Vagina (tissue), 2 donors: ENCODE data around the gene DMAC1. TPM values are rescaled to one million over a fixed set of nuclear protein-coding genes. Genes with fewer than 3 reads are reported as not detected.

Source experiments
- DNase-seq, 2 donors: peaks; one replicate each; pipeline ENCODE4 v3.0.0-alpha.2; 2017; ENCODE audit errors: extremely low spot score in 2 of 2
- H3K27ac ChIP-seq: fragments of 200-600 bp; sonication (generic); one replicate; pipeline ENCODE4 v1.5.1; 2019
- H3K27me3 ChIP-seq: fragments of 200-600 bp; sonication (generic); one replicate; pipeline ENCODE4 v1.5.1; 2019
- H3K36me3 ChIP-seq, 2 donors: fragments of 200-600 bp; sonication (generic); one replicate each; pipeline ENCODE4 v1.5.1; 2017 to 2019
- H3K4me1 ChIP-seq: fragments of 200-600 bp; sonication (generic); one replicate; pipeline ENCODE4 v1.5.1; 2019
- H3K4me3 ChIP-seq, 2 donors: fragments of 200-600 bp; sonication (generic); 1 replicate in 1 of 2; 2 replicates in 1 of 2; pipeline ENCODE4 v1.5.1; 2016 to 2019
- H3K9me3 ChIP-seq: fragments of 200-600 bp; sonication (generic); one replicate; pipeline ENCODE4 v1.5.1; 2019
- POLR2A ChIP-seq, 2 donors: fragments of 450-650 bp; IDR thresholded peaks; one replicate each; pipeline ENCODE4 v1.6.1; 2017; ENCODE audit warnings: antibody characterized with exemption in 2 of 2, mild to moderate bottlenecking in 2 of 2, moderate library complexity in 2 of 2
- POLR2AphosphoS5 ChIP-seq, 2 donors: sonication (generic); formaldehyde crosslinking; IDR thresholded peaks; one replicate each; pipeline ENCODE4 v1.9.0; 2017; ENCODE audit warnings: antibody characterized with exemption in 2 of 2, mild to moderate bottlenecking in 2 of 2, low read depth in 1 of 2; ENCODE audit not compliant: insufficient read depth in 1 of 2
- intact Hi-C: fragments of 100-400 bp; cut with DNase I; formaldehyde crosslinking; loops from one replicate; pipeline ENCODE4 v1.15.1; 2023
- total RNA-seq: library from RNA; depleted of rRNA; stranded (reverse); fragments of >200 nt; gene quantifications from one replicate; pipeline ENCODE4 v1.2.3, GENCODE V29; 2016
- TF ChIP-seq, protein P1 (sequence below), 3 experiments: fragments of 450-650 bp in 2 of 3; fragments of 200-600 bp in 1 of 3; sonication (generic) in 1 of 3; IDR thresholded peaks; one replicate each; pipeline ENCODE4 v1.5.1; 2017 to 2019; ENCODE audit warnings: antibody characterized with exemption in 3 of 3, mild to moderate bottlenecking in 2 of 3, moderate library complexity in 2 of 3

Gene DMAC1
- total RNA-seq, 1 donor from 2014 or later, result 12.3 TPM

DNA sequence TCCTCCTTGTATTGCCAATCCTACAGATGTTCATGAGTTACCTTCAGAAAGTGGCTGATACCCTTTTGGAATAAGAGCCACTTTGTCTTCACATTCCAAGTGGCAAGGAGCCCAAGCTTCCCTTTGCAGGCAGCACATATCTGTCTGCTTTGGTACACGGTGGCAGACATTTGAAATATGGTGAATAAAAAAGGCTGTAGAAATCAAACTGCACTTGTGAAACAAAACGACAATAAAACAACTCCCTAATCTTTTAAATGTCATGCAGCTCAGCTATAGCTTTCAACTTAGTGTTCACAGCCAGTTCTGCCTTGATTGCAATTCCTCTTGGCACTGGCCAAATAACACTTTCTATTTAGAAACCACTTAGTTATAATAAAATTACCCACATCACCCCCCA lies 35.0 kb upstream of the DMAC1 start:
- Histone ChIP-seq H3K9me3 (no peaks in the 10 kb centered on the region), H3K27ac (no peak overlapping the region), H3K27me3 (no peaks in the 10 kb centered on the region), H3K36me3 (no peaks in the 10 kb centered on the region), H3K4me3 (no peak overlapping the region), H3K4me1 (no peaks in the 10 kb centered on the region)
- TF ChIP-seq, protein P1, sequence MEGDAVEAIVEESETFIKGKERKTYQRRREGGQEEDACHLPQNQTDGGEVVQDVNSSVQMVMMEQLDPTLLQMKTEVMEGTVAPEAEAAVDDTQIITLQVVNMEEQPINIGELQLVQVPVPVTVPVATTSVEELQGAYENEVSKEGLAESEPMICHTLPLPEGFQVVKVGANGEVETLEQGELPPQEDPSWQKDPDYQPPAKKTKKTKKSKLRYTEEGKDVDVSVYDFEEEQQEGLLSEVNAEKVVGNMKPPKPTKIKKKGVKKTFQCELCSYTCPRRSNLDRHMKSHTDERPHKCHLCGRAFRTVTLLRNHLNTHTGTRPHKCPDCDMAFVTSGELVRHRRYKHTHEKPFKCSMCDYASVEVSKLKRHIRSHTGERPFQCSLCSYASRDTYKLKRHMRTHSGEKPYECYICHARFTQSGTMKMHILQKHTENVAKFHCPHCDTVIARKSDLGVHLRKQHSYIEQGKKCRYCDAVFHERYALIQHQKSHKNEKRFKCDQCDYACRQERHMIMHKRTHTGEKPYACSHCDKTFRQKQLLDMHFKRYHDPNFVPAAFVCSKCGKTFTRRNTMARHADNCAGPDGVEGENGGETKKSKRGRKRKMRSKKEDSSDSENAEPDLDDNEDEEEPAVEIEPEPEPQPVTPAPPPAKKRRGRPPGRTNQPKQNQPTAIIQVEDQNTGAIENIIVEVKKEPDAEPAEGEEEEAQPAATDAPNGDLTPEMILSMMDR (IDR thresholded peaks at IDR 0.05), result no peak
- TF ChIP-seq POLR2A (IDR thresholded peaks at IDR 0.05) (no peak), POLR2AphosphoS5 (IDR thresholded peaks at IDR 0.05; ENCODE audit: insufficient read depth in 1 of 2, low read depth in 1 of 2) (no peak)
- intact Hi-C loops, result no loop called here
- no peak for DNase-seq

DNA sequence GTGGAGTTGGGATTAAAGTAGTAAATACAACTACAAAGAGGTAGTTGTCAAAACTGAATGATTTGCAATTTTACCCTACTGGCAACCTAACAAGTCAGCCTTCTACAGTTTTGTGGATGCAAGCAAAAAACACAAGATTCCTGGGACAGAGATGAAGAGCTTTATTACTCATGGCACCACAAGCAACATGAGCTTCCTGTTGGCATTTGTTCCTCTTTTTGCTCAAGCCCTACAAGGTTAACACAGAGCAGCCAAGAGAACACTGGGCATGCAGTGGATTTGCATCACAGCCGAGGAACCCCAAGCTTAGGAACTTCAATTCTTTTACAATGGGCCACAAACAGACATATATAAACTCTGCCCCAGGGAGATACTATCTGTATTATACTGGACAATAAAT lies 28.8 kb upstream of the DMAC1 start:
- no peak for DNase-seq
- intact Hi-C loops, result no loop called here
- Histone ChIP-seq H3K36me3 (no peaks in the 10 kb centered on the region), H3K27ac (no peak overlapping the region), H3K9me3 (no peaks in the 10 kb centered on the region), H3K4me3 (no peak overlapping the region), H3K27me3 (no peaks in the 10 kb centered on the region), H3K4me1 (no peaks in the 10 kb centered on the region)
- TF ChIP-seq, protein P1 (IDR thresholded peaks at IDR 0.05), result no peak
- TF ChIP-seq POLR2A (IDR thresholded peaks at IDR 0.05) (no peak), POLR2AphosphoS5 (IDR thresholded peaks at IDR 0.05; ENCODE audit: insufficient read depth in 1 of 2, low read depth in 1 of 2) (no peak)

DNA sequence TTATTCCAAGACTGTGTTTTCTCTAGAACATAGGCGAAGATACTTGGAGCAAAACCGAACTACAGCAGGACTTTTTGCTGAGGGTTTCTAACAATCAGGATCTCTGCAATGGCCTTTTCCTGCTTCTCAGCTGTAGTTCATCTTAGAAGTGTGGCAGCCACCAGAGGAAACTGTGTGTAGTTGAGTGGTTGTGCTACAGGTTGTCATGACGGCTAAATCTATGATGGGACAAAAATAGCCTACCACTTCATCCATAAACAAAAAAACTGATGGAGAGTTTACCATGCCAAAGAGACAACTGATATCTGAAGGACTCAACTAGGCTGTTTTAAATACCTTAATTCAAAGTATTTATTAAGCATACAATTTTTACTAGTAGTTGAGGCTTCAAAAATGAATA lies 28.2 kb upstream of the DMAC1 start:
- Histone ChIP-seq H3K36me3 (no peaks in the 10 kb centered on the region), H3K27ac (no peak overlapping the region), H3K27me3 (no peaks in the 10 kb centered on the region), H3K4me3 (no peak overlapping the region), H3K4me1 (no peaks in the 10 kb centered on the region), H3K9me3 (no peaks in the 10 kb centered on the region)
- intact Hi-C loops, result no loop called here
- TF ChIP-seq POLR2AphosphoS5 (IDR thresholded peaks at IDR 0.05; ENCODE audit: insufficient read depth in 1 of 2, low read depth in 1 of 2) (no peak), POLR2A (IDR thresholded peaks at IDR 0.05) (no peak)
- DNase-seq, result no peak

DNA sequence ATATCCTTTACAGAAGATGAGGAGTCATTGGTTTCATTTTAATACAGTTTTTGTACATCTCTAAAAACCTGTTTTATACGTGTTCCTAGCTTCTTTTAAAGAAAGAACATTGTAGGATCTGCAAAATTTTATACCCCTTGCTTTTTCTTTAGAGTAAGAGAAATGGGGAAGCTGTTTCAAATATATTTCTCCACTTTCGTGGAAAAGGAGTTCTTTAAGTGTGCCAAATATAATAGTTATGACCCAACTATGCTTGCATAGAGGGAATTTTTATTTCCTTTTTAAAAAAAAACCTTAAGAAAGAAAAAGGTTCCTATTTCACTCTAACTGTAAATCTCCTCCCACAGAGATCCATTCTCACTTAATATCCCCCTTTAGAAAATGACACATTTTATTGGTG lies 27.5 kb upstream of the DMAC1 start:
- TF ChIP-seq POLR2AphosphoS5 (IDR thresholded peaks at IDR 0.05; ENCODE audit: insufficient read depth in 1 of 2, low read depth in 1 of 2) (no peak), POLR2A (IDR thresholded peaks at IDR 0.05) (no peak)
- TF ChIP-seq, protein P1 (IDR thresholded peaks at IDR 0.05), result no peak

DNA sequence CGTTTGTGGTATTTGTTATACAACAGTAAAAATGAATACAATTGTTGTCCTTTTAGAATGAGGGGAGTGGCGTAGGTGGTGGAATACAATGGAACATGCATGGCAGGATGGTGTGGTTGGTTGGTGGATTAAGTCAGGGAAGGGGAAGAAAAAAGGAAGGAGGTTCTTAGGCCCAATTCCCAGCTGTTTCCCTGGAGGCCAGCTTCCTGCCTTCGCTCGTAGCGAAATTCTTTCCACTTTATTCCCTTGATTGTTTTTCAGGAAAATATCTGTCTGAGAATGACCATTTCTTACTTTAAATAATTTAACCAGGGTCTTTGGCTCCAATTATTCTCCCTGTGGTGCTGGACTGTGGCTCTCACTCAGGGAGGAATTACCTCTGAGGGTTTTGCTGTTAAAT lies 24.1 kb upstream of the DMAC1 start:
- Histone ChIP-seq H3K4me1 (no peaks in the 10 kb centered on the region), H3K27me3 (no peaks in the 10 kb centered on the region), H3K27ac (no peak overlapping the region), H3K36me3 (no peaks in the 10 kb centered on the region), H3K4me3 (no peak overlapping the region), H3K9me3 (no peaks in the 10 kb centered on the region)
- no peak for TF ChIP-seq POLR2A (IDR thresholded peaks at IDR 0.05)
- TF ChIP-seq POLR2AphosphoS5 (IDR thresholded peaks at IDR 0.05; ENCODE audit: insufficient read depth in 1 of 2, low read depth in 1 of 2), result no peak
- TF ChIP-seq, protein P1 (IDR thresholded peaks at IDR 0.05), result no peak
- no peak for DNase-seq
- intact Hi-C loops, result no loop called here

More for the DNA sequence above, 27.5 kb upstream of the DMAC1 start:
- H3K27ac ChIP-seq, result no peak overlapping the region
- no peak for DNase-seq
- no peaks in the 10 kb centered on the region for H3K36me3 ChIP-seq
- H3K9me3 ChIP-seq, result no peaks in the 10 kb centered on the region
- no peak overlapping the region for H3K4me3 ChIP-seq
- no peaks in the 10 kb centered on the region for H3K4me1 ChIP-seq
- intact Hi-C loops, result no loop called here
- H3K27me3 ChIP-seq, result no peaks in the 10 kb centered on the region
